CD4-positive, alpha-beta T cell treated with Interferon gamma for 1 hour (primary cell): ENCODE data around the gene ZNF654.
A peak's percentile ranks its signal among the peaks of the same experiment; 100 is the strongest.
"Not testable (repeated sequence)": the region's sequence is repeated elsewhere in the genome, so short reads cannot be mapped to it uniquely, and the experiment has no call there.

Experiments
- DNase-seq: peaks from one replicate; pipeline ENCODE4 v3.0.0-alpha.2; 2020

Gene ZNF654

GRCh38 chr3:88058581-88059379 is at the start of gene ZNF654, which contains the start of gene CGGBP1:
Gene ZNF654 (plus strand): TSS chr3:88059255. CDS start chr3:88059320, 65 bp downstream.
Gene CGGBP1 (minus strand): TSS chr3:88059005. CDS start chr3:88055976, 3,029 bp downstream.
- DNase-seq = peak; percentile 98

- no peak for DNase-seq
Observed at GRCh38 chr3:88010810-88011209, 48.2 kb upstream of the ZNF654 start.

GRCh38 chr3:88013592-88013991 is 45.5 kb upstream of the ZNF654 start:
- DNase-seq = no peak

GRCh38 chr3:88015656-88016055 is 43.4 kb upstream of the ZNF654 start:
- DNase-seq = not testable (repeated sequence)

GRCh38 chr3:88019024-88019423 is 40.0 kb upstream of the ZNF654 start:
- no peak for DNase-seq

- no peak for DNase-seq
Observed at GRCh38 chr3:88025001-88025552, 34.0 kb upstream of the ZNF654 start.

- no peak for DNase-seq
Observed at GRCh38 chr3:88028876-88029275, 30.2 kb upstream of the ZNF654 start.

- DNase-seq = no peak
Observed at GRCh38 chr3:88030210-88030609, 28.8 kb upstream of the ZNF654 start.

- DNase-seq = peak; percentile 5
Observed at GRCh38 chr3:88031642-88032077, 27.4 kb upstream of the ZNF654 start.

- DNase-seq = no peak
Observed at GRCh38 chr3:88032245-88032644, 26.8 kb upstream of the ZNF654 start.

- DNase-seq = no peak
Observed at GRCh38 chr3:88033079-88033478, 26.0 kb upstream of the ZNF654 start.

- no peak for DNase-seq
Observed at GRCh38 chr3:88033808-88034207, 25.2 kb upstream of the ZNF654 start.

- DNase-seq = no peak
Observed at GRCh38 chr3:88034491-88035275, 24.4 kb upstream of the ZNF654 start.

GRCh38 chr3:88036221-88036620 is 22.8 kb upstream of the ZNF654 start:
- no peak for DNase-seq

- DNase-seq = no peak
Observed at GRCh38 chr3:88038566-88038965, 20.5 kb upstream of the ZNF654 start.

GRCh38 chr3:88040529-88040928 is 18.5 kb upstream of the ZNF654 start:
- no peak for DNase-seq

GRCh38 chr3:88041005-88041404 is 18.1 kb upstream of the ZNF654 start:
- no peak for DNase-seq

- no peak for DNase-seq
Observed at GRCh38 chr3:88044411-88044810, 14.6 kb upstream of the ZNF654 start.

GRCh38 chr3:88046766-88047165 is 12.3 kb upstream of the ZNF654 start:
- no peak for DNase-seq

- no peak for DNase-seq
Observed at GRCh38 chr3:88057630-88058305, 1.3 kb upstream of the ZNF654 start.

- DNase-seq = no peak
Observed at GRCh38 chr3:88058306-88058580, 812 bp upstream of the ZNF654 start.

GRCh38 chr3:88059380-88060170 is 520 bp downstream of the ZNF654 start:
- no peak for DNase-seq
